Heart left ventricle (tissue), 13 donors: ENCODE data around the gene GALNT10.
A peak's percentile ranks its signal among the peaks of the same experiment; 100 is the strongest.

ENCODE experiments used
- POLR2A ChIP-seq, 2 donors: fragments of 450-650 bp; IDR thresholded peaks; one replicate each; pipeline ENCODE4 v1.6.1; 2017; ENCODE audit warnings: antibody characterized with exemption in 2 of 2, mild to moderate bottlenecking in 2 of 2, moderate library complexity in 2 of 2
- TF ChIP-seq, protein P1 (sequence below), 12 donors: fragments of 200-600 bp; sonication (generic) in 4 of 12; IDR thresholded peaks; one replicate each; pipeline versions ENCODE4 v1.5.0 to v1.8.0; 2018 to 2022; ENCODE audit warnings: antibody characterized with exemption in 12 of 12, mild to moderate bottlenecking in 5 of 12
- donor health status: ischemic (EF 13 %, LVEDD 7.1; RV severe dilation, severe dysfunction).
- donor health status: DM: no; HTN: yes; CAD: no.
- donor health status: DM: no; HTN: no; CAD: no.
- donor health status: ischemic (EF 25% LVEDD 6.9; RV normal size, moderate dysfunction).
- donor health status: ischemic (EF 25% LVEDD 5.7; RV mildly dilated, moderate dysfunction).
- donor health status: ischemic (EF 35%, LVEDD 5.7; RV mildly dilated, moderate dysfunction).
- donor health status: nonischemic (EF 11% LVEDD 7.7; RV severe dilation, severe dysfunction).
- donor health status: DM: yes; HTN: yes; CAD: no.
- donor health status: PGD.
- donor health status: ischemic (EF 29% LVEDD 5.4; RV normal size, mild dysfunction).
- donor health status: nonischemic (EF 23%, LVEDD 6.1; RV moderate dilation, normal function).

DNA sequence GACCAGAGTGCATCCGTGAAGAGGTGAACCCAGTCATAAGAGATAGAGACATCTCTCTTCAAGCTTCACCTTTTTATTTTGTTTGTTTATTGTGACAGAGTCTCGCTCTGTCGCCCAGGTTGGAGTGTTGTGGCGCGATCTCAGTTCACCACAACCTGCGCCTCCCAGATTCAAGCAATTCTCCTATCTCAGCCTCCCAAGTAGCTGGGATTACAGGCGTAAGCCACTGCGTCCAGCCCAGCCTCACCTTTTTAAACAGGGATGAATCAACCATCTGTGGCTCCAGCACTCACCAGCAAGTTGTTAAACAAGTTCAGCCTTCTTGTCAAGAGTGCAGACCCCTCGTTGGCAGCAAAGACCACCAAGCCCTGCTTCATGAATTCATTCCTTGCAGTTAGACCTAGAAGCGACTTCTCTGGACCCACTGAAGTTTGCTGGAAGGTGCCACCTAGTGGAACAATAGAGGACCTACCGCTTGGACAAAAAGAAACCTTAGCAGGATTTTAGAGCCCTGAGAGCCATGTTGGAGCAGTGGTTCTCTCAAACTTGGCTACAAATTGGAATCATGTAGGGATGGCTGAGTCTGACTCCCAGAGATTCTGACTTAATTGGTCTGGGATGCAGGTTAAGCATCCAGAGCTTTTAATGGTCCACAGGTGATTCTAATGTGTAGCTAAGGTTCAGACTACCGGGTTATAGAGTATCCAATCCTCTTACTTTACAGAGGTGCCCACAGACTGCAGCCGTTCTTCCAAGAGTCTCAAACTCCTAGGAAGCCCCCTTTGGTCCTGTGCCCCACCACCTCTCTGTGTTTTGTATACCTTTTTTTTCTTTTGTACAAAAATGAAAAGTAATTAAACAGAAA, 10.5 kb upstream of the GALNT10 start:
- TF ChIP-seq, protein P1, sequence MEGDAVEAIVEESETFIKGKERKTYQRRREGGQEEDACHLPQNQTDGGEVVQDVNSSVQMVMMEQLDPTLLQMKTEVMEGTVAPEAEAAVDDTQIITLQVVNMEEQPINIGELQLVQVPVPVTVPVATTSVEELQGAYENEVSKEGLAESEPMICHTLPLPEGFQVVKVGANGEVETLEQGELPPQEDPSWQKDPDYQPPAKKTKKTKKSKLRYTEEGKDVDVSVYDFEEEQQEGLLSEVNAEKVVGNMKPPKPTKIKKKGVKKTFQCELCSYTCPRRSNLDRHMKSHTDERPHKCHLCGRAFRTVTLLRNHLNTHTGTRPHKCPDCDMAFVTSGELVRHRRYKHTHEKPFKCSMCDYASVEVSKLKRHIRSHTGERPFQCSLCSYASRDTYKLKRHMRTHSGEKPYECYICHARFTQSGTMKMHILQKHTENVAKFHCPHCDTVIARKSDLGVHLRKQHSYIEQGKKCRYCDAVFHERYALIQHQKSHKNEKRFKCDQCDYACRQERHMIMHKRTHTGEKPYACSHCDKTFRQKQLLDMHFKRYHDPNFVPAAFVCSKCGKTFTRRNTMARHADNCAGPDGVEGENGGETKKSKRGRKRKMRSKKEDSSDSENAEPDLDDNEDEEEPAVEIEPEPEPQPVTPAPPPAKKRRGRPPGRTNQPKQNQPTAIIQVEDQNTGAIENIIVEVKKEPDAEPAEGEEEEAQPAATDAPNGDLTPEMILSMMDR (IDR thresholded peaks at IDR 0.05) = peak; percentile 68 to 87 (median 76)
- TF ChIP-seq POLR2A (IDR thresholded peaks at IDR 0.05) = no peak
